Stimulated activated effector memory CD8-positive, alpha-beta T cell treated with anti-CD3 and anti-CD28 coated beads, Interleukin-12 subunit alpha, Interleukin-12 subunit beta, amount 100 ng/mL, for 72 hours (primary cell): Measurements from ENCODE around the gene FRMD4A.
"Not testable (repeated sequence)": the region's sequence is repeated elsewhere in the genome, so short reads cannot be mapped to it uniquely, and the experiment has no call there.

ENCODE experiments used
- ATAC-seq: fragments of 150-1000 bp; cut with Tn5 transposase; 2 replicates; pipeline ENCODE4 v1.10.0; 2021
- DNase-seq, 2 donors: peaks; one replicate each; pipeline ENCODE4 v3.0.0; 2021 to 2022; ENCODE audit warnings: low spot score in 2 of 2
- H3K27ac Mint-ChIP-seq: one replicate; pipeline ENCODE4 v1.8.0; 2022; ENCODE audit warnings: mild to moderate bottlenecking, mixed read lengths
- H3K36me3 Mint-ChIP-seq: one replicate; pipeline ENCODE4 v1.8.0; 2022; ENCODE audit warnings: mild to moderate bottlenecking, mixed read lengths
- H3K4me1 Mint-ChIP-seq: one replicate; pipeline ENCODE4 v1.8.0; 2022; ENCODE audit warnings: mixed read lengths
- H3K4me3 Mint-ChIP-seq: one replicate; pipeline ENCODE4 v1.8.0; 2022; ENCODE audit warnings: mild to moderate bottlenecking, mixed read lengths
- H3K9me3 Mint-ChIP-seq: one replicate; pipeline ENCODE4 v1.8.0; 2022; ENCODE audit warnings: mixed read lengths

The FRMD4A gene

DNA sequence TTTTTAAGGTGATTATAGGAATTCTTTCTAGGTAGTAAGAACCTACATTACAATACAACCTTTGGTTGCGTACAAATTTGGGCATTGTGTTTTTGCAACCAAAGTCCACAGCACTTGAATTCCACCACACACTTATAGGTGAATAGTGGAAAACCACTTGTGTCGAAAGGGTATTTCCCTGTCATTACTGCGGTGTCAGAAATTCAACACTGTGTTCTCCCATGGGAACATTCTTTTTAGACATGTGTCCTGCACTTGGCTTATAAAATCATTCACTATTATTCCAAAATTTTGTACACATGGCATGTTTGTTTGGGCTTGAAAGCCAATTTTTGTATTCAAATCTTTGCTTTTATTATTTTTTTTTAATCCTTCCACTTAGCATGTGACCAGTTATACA, 410.3 kb downstream of the FRMD4A start:
- Mint-ChIP-seq H3K4me3 (no peak overlapping the region), H3K9me3 (no peaks in the 10 kb centered on the region), H3K27ac (no peak overlapping the region), H3K36me3 (no peaks in the 10 kb centered on the region), H3K4me1 (no peaks in the 10 kb centered on the region)
- ATAC-seq (no peak), DNase-seq (no peak)

GRCh38 chr10:13920031-13920430, 410.7 kb downstream of the FRMD4A start:
- Mint-ChIP-seq H3K36me3 (no peaks in the 10 kb centered on the region), H3K27ac (no peak overlapping the region), H3K4me3 (no peak overlapping the region), H3K9me3 (no peaks in the 10 kb centered on the region), H3K4me1 (no peaks in the 10 kb centered on the region)
- DNase-seq (no peak), ATAC-seq (no peak)

DNA sequence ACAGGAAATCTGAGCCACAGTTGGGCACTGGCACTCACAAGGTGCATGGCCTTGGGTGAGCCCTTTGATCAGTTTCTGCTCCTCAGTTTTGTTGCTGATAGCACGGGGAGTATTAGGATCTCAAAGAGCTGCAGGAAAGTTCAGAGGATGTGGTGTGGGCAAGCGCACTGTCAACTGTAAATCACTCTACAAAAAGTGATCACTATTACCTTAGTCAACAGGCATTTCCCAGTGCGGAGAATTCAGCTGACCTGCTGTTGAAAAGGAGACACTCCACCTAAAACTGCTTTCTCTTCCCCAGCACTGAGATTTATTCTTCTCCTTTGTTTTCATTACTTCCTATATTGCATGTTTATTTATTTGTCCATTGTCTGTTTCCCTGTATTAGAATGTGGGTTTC, 412.9 kb downstream of the FRMD4A start:
- DNase-seq (no peak), ATAC-seq (no peak)
- Mint-ChIP-seq H3K4me1 (no peaks in the 10 kb centered on the region), H3K36me3 (no peaks in the 10 kb centered on the region), H3K4me3 (no peak overlapping the region), H3K27ac (no peak overlapping the region), H3K9me3 (no peaks in the 10 kb centered on the region)

- H3K27ac Mint-ChIP-seq, result no peak overlapping the region
Measured at GRCh38 chr10:13916384-13916947, 414.3 kb downstream of the FRMD4A start.

DNA sequence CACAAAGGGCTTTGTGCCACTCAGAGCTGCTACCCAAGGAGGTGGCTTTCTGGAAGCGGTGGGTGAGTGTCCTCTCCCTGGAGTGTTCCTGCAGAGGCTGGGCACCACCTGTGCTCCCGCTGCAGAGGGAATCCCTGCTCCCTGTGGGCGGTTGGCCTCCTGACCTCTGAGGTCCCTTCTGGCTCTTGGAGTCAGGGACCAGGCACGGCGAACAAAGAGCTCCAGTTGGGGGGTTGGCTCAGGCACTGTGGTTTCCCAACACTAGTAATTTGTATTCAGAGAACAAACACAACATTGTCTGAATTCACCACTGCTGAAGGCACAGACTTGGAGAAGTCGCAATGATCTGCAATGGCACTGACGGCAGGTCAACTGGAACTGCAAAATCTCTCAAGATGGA, 415.0 kb downstream of the FRMD4A start:
- Mint-ChIP-seq H3K36me3 (no peaks in the 10 kb centered on the region), H3K4me3 (no peak overlapping the region), H3K27ac (no peak overlapping the region), H3K9me3 (no peaks in the 10 kb centered on the region), H3K4me1 (no peaks in the 10 kb centered on the region)
- DNase-seq, result no peak
- no peak for ATAC-seq

More at GRCh38 chr10:13916384-13916947, 414.3 kb downstream of the FRMD4A start:
- Mint-ChIP-seq H3K36me3 (no peaks in the 10 kb centered on the region), H3K4me1 (no peaks in the 10 kb centered on the region), H3K4me3 (no peak overlapping the region), H3K9me3 (no peaks in the 10 kb centered on the region)
- DNase-seq (no peak), ATAC-seq (no peak)

DNA sequence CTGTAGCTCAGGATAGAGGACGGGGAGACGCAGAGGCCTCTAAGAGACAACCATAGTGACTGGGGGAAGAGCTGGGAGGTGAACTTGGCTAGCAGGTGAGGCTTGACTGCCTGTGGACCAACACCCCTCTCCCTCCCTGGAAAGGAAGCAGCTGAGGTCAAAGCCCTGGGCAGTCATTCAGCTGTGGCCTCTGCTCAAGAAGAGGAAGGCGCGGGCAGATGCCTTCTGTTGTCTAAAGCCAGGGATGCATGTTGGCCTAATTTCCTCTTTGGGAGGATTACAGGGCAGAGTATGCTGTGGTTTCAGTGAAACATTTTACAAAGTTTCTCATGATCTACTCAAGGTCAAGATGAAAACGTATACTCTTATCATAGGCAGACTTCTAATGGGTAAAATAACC, 416.8 kb downstream of the FRMD4A start:
- DNase-seq (no peak), ATAC-seq (no peak)
- Mint-ChIP-seq H3K9me3 (no peaks in the 10 kb centered on the region), H3K36me3 (no peaks in the 10 kb centered on the region), H3K4me1 (no peaks in the 10 kb centered on the region), H3K27ac (no peak overlapping the region), H3K4me3 (no peak overlapping the region)

GRCh38 chr10:13911821-13912520, 418.8 kb downstream of the FRMD4A start:
- H3K27ac Mint-ChIP-seq, result no peak overlapping the region
- DNase-seq (no peak), ATAC-seq (no peak)
- H3K9me3 Mint-ChIP-seq, result no peaks in the 10 kb centered on the region
- no peaks in the 10 kb centered on the region for H3K36me3 Mint-ChIP-seq
- H3K4me3 Mint-ChIP-seq, result no peak overlapping the region
- no peaks in the 10 kb centered on the region for H3K4me1 Mint-ChIP-seq

DNA sequence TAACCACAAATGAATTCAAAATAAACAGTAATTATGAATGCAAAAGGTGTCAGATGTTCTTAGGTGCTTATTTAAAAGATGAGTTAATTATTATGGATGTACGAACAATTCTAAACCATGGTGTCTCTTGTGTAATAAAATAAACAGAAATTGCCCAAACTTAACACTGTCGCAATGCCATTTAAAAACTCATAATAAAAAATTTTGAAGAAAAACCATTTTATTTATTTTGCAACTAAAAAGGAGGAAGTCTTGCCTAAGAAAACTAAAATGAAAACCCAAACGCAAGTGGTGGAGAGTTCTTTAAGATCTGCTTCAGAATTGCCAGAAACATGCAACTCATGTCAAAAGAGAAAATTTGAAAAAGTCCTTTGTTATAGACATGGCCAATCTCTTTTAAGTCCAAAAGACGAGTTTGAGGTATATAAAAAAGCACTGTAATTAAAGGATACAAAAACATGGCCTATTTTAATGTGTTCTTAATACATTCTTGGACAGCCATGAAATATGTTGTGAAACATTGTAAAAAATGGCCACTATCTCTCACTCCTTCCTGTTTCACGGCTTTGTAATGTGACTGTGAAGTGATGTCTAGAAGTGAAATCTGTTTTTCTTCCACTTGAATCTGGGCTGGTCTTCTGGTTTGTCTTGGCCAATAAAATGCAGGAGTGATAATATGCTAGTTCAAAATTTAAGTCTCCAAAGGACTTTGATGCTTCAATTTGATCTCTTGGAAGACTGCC, 421.0 kb downstream of the FRMD4A start:
- H3K9me3 Mint-ChIP-seq, result no peaks in the 10 kb centered on the region
- H3K4me1 Mint-ChIP-seq, result no peaks in the 10 kb centered on the region
- ATAC-seq (no peak), DNase-seq (no peak)
- no peak overlapping the region for H3K27ac Mint-ChIP-seq
- H3K36me3 Mint-ChIP-seq, result no peaks in the 10 kb centered on the region
- no peak overlapping the region for H3K4me3 Mint-ChIP-seq

DNA sequence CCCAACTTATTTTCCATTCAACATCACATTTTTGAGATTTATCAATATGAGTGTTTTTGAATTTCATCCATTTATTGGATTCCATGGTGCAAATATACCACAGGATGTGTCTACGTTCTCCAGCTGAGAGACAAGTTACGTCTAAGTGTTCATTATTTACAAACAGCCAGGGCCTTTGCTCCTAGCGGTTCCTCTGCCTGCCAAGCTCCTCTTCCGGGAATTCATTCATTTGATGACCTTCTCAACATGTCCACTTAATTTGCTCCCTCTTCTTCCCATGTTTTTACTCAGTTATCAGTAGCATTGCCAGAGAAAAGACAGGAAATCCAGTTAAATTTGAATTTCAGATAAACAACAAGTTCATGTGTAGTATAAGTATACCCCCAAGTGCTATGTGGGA, 422.2 kb downstream of the FRMD4A start:
- Mint-ChIP-seq H3K27ac (no peak overlapping the region), H3K4me3 (no peak overlapping the region), H3K4me1 (no peaks in the 10 kb centered on the region), H3K9me3 (no peaks in the 10 kb centered on the region), H3K36me3 (no peaks in the 10 kb centered on the region)
- DNase-seq (no peak), ATAC-seq (no peak)

DNA sequence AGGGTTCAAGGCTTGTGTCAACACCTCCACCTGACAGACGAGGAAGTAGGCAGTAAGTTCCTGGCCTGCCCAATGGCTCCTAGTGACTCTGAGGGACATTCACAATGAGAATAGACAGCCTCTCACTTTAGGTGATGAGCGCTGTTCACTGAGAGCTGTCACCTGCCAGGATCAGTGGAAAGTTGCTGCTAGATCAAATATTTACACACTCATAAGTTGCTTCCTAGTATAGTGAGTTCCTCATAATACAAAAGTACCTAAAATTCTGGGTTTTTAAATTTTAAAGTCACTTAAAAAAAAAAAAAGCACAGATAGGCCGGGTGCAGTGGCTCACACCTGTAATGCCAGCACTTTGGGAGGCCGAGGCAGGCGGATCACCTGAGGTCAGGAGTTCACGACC, 423.2 kb downstream of the FRMD4A start:
- Mint-ChIP-seq H3K4me1 (no peaks in the 10 kb centered on the region), H3K36me3 (no peaks in the 10 kb centered on the region), H3K9me3 (no peaks in the 10 kb centered on the region), H3K4me3 (no peak overlapping the region), H3K27ac (no peak overlapping the region)
- ATAC-seq (no peak), DNase-seq (no peak)

- Mint-ChIP-seq H3K4me1 (no peaks in the 10 kb centered on the region), H3K36me3 (no peaks in the 10 kb centered on the region), H3K9me3 (no peaks in the 10 kb centered on the region), H3K27ac (no peak overlapping the region), H3K4me3 (no peak overlapping the region)
- ATAC-seq (no peak), DNase-seq (no peak)
Measured at GRCh38 chr10:13905281-13905680, 425.4 kb downstream of the FRMD4A start.

DNA sequence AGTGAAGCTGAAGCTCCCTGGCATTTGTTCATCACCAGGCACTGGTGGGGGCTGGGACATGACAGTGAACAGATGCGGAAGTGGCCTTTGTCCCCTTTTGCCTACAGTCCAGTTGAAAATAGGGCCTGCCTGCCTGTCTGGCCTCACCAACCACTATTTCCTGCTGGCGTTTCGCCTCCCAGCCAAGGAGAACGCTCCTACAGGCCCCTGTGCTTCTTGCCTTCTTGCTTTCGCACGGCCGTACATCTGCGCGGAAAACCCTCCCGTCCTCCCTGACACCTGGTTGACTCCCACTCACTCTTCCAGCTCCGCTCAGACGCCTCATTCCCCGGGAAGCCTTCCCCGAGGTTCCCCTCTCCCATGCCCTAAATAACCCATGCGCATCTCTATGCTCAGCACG, 426.7 kb downstream of the FRMD4A start:
- ATAC-seq, result no peak
- no peaks in the 10 kb centered on the region for H3K9me3 Mint-ChIP-seq
- no peak overlapping the region for H3K27ac Mint-ChIP-seq
- no peak overlapping the region for H3K4me3 Mint-ChIP-seq
- no peaks in the 10 kb centered on the region for H3K36me3 Mint-ChIP-seq
- no peaks in the 10 kb centered on the region for H3K4me1 Mint-ChIP-seq
- DNase-seq, result no peak

DNA sequence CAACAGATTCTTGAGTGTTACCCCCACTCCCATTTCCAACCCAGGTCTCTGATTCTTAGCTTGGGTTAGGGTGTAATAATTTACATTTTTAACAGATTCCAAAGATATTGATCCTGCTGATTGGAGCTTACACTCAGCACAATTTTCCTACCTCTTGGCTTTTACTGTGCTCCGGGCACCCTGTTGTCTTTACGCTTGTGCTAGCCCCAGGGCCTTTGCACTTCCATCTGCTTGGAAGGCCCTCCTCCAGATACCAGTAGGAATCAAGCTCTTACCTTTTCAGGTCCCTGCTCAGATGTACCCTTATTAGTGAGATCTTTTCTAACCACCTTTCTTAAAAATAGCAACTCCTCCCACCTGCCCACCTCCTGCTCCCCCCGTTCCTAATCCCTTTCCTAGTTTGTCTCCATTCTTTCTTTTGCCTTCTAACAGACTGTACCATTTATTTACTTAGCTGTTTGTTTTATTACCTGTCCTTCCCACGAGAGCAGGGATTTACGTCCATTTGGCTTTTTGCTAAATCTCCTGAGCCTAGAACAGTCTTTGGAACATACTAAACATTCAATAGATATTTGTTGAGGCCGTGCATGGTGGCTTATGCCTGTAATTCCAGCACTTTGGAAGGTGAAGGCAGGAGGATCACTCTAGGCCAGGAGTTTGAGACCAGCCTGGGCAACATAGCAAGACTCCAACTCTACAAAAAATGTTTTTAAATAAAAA, 427.7 kb downstream of the FRMD4A start:
- Mint-ChIP-seq H3K9me3 (no peaks in the 10 kb centered on the region), H3K4me1 (no peaks in the 10 kb centered on the region), H3K4me3 (no peak overlapping the region), H3K36me3 (no peaks in the 10 kb centered on the region), H3K27ac (no peak overlapping the region)
- ATAC-seq (no peak), DNase-seq (no peak)

DNA sequence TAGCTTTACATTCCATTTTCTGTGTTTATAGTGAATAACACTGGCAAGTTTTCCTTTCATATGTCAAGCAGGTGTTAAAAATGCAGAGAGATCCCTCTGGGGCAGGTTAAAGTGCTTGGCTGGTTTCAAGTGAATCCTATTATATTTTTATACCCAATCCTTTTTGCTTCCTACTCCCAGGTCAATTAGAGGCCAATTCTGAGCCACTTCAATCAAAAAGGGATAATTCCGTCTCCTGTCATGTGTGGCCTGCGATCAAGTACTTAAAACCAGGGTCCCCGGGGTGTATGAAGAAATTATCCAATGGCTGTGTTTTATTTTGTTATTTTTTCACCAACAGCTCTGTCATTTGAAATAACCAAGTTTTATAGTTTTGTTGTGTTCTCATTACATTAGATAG, 430.8 kb downstream of the FRMD4A start:
- DNase-seq (no peak), ATAC-seq (no peak)
- H3K4me1 Mint-ChIP-seq, result no peaks in the 10 kb centered on the region
- H3K36me3 Mint-ChIP-seq, result no peaks in the 10 kb centered on the region
- H3K9me3 Mint-ChIP-seq, result no peaks in the 10 kb centered on the region
- no peak overlapping the region for H3K27ac Mint-ChIP-seq
- no peak overlapping the region for H3K4me3 Mint-ChIP-seq

- not testable (repeated sequence) for DNase-seq, H3K4me1 Mint-ChIP-seq, ATAC-seq, H3K36me3 Mint-ChIP-seq, H3K4me3 Mint-ChIP-seq, H3K9me3 Mint-ChIP-seq, H3K27ac Mint-ChIP-seq
Measured at GRCh38 chr10:13896146-13896545, 434.6 kb downstream of the FRMD4A start.
